AG08396 (cell line): Measurements from ENCODE around the gene SFXN3.

ENCODE experiments used
- DNase-seq: peaks from one replicate; pipeline ENCODE4 v3.0.0; 2012; ENCODE audit warnings: low spot score, mixed read lengths

Gene SFXN3

DNA sequence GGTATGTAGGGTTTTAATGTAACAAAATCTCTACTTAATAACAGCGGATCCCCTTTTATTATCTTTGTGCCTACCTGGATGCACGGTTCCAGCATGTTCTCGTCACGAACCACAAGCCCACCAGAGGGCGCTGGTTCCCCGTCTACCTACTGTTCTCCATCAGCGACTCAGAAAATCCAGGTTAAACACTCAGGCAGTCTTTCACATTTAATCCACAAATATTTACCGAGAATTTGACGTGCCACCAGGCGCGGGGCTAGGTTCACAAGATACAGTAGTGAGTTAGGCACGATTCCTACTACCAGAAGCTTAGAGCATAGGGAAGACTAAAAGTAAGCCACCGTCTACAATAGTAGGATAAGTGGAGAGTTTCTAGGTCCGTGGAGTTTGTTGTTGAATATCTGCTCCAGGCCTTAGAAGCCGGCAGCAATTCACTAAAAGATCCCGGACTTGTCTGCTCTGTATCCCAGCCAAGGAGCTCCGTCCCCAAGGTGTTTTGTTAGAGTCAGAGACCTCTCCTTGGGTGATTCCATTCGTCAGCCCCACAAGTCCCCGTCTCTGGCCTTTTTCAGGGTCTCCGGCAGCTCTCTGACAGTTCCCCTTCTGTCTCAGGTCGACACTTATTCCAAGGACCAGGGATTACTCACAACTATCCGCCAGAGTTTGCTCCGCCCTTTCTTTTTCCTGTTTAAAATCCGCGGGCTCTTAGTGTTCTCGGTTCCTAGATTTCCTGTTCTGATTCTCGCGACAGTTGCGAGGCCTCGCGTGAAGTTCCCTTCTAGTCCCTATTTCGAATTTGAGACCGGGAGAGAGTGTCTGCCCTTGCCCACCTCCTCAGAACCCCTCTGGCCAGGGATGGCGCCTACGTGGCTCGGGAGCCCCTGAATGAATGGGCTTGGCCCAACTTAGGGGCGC, 29.3 kb downstream of the SFXN3 start:
- peak; percentile 92 for DNase-seq

DNA sequence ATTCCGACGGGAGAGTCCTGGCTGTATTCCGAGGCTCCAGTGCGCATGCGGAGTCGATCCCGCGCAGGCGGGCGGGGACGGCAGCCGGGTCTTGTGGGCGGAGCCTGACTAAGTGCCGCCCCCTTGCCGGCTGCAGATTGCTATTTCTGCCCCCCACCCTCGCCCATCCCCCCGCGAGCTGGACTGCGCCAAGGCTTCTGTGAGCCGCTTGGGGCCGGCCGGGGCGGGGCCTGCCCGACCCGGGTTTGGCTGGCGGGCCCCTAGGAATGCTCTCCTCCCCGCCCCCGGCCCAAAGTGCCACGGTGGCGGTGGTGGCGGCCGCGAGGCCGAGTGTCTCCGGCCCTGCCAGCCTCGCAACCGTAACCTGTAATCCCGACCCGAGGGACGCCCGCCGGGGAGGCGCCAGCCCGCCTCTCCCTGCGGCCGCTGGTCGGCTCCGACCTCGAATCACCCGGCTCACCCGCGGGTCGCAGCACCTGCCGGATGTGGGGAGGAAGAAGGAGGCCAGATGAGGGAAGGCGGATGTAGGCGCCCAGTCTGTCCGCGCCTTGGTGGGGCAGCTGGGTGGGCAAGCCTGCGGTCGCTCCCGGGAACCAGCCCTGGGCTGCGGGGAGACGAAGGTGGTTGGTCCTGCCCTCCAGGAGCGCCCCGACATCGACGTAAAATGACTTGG, 30.1 kb downstream of the SFXN3 start:
- peak; percentile 99 for DNase-seq

- peak; percentile 71 for DNase-seq
Measured at GRCh38 chr10:101061624-101062231, 30.7 kb downstream of the SFXN3 start, which contains the start of gene KAZALD1. KAZALD1 (plus strand) TSS chr10:101061989; CDS start chr10:101062593, 604 bp downstream.

GRCh38 chr10:101062232-101063049, 31.4 kb downstream of the SFXN3 start:
- peak; percentile 75 for DNase-seq

GRCh38 chr10:101063050-101063525, 32.1 kb downstream of the SFXN3 start:
- no peak for DNase-seq

DNA sequence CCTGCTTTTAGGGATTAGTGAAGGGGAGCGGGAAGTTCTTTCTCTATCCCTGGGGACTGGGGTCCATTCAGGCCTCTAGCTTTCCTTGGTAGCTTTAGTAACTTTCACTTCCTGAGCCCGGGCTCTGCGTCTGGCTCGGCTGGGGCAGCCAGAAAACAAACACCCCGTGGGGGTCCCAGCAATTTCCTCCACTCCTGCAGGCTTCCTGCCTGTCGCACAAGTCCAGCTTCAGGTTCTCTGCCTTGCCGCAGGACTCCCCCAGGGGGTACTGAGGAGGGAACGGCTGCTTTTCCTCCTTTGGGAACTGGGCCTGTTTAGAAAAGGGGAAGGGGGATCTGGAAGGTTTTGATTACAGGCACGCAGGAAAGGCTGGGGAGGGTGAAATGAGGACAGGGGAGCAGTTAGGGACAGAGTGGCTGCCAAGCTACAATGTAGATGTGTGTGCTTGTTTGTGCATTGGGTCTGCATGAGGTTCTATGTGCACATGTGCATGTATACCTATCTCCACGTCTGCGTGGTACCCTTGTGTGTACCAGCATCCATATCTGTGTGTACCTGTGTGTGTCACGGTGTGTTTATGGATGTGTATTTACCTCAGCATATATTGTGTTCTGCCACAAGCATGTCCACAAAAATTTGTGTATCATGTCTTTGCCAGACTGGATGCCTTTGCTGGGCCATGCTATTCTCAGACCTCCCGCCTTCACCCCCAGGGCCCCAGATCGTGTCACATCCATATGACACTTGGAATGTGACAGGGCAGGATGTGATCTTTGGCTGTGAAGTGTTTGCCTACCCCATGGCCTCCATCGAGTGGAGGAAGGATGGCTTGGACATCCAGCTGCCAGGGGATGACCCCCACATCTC, 32.7 kb downstream of the SFXN3 start:
- DNase-seq, result no peak

GRCh38 chr10:101064415-101065030, 33.5 kb downstream of the SFXN3 start:
- no peak for DNase-seq

GRCh38 chr10:101065481-101066145, 34.6 kb downstream of the SFXN3 start:
- DNase-seq, result no peak

DNA sequence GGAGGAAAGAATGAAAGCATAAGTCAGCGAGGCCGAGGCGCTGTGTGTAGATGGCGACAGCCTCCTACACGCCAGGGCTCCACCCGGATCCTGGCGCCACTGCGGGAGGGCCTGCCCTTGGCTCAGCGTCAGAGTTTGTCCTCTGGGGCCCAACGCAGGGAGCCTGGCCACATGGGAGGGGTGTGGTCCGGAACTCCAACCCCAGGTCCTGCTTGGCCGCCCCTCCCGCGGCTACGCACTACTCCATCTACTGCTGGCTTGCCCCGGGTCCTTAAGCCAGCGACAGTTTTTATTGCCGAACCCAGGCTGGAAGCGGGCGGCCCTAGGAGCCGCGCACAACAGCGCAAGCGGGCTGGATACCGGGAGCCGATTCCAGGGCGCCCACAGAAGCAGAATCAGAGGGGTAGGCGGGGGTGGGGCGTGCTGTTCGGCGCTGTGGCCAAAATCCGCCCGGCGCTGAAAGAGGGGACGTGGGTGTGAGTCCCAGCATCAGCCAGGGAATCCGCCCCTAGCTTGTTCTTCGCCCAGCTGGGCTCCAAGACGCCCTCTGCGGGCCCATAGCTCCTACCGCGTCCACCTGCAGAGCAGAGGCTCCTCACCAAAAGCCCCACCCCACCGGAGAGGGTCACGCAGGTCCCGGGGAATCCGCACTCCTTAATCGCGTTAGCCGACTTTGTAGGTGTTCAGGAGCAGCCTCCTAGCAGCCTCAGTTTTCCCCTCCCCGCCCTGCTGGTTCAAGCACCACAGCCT, 35.3 kb downstream of the SFXN3 start:
- DNase-seq, result peak; percentile 77

- DNase-seq, result no peak
Measured at GRCh38 chr10:101066896-101067355, 35.9 kb downstream of the SFXN3 start.

DNA sequence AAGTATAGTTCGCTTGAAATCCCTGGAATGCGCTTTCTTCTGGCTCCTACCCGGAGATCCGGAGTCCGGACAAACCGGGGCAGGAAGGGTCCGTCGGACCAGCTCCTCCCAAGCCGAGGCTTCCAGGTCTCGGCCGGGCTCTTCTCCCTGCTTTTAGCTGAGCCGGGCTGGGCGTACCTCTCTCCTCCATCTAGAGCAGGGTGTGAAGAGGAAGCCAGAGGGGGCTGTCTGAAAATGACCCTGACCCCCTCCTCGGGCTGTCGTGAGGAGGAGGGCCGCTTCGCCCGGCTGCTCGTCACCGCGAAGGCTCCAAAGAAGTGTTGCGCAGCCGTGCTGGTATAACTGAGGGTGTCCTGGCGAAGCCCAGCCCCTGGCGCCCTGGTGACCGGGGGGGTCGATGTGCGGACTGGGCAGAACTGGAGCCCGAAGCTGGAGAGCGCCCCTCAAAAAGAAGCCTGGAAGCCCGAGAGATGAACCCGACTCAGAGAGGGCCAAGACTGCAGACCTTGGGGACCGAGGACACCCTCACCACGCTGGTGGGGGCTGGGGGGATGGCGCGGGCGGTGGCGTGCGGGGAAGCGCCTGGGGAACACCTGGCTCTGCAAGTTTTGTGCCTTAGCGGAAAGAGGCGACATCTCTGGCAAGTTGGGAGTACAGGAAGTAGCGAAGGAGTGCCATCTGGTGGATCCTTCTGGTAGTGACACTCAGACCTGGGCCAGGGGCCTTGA, 36.5 kb downstream of the SFXN3 start:
- peak; percentile 82 for DNase-seq

DNA sequence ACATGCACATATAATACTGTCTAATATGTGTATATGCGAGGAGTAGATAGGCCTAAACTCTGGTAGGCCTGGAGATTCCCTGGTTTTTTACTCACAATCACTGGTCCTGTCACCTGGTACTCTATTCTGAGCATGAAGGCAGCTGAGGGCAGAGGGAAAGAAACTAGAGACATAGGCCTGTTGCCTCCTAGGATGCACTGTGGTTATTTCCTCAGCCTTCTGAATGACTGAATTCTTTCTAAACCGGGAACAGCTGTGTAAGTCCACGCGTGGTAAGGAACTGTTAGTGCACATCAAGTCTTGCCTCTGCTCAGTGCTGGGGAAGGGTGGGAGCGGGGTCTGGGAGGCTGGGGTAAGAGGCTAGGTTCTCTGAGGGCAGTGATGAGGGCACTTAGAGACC, 38.4 kb downstream of the SFXN3 start:
- DNase-seq, result no peak

DNA sequence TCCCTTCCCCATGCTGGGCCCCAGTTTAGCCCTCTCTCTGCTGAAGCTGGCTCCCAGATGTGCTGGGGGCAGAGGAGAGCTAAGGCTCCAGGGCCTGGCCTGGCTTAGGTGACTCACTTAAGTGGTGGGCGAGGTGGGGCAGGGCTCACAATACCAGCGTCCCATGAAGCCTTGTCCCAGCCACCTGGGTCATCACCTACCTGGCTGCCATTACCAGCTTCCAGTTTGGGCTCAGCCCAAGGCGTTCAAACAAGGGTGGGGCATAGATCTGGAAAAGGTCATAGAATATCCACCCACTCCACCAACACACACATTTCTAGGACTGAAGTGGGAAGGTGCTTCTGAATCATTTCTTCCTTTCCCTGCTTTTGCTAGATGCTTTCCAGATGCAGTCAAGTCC, 39.1 kb downstream of the SFXN3 start:
- DNase-seq, result no peak

GRCh38 chr10:101071267-101071884, 40.3 kb downstream of the SFXN3 start:
- DNase-seq, result no peak

GRCh38 chr10:101071885-101072433, 40.9 kb downstream of the SFXN3 start:
- no peak for DNase-seq

- no peak for DNase-seq
Measured at GRCh38 chr10:101072923-101073322, 41.9 kb downstream of the SFXN3 start.

- DNase-seq, result no peak
Measured at GRCh38 chr10:101073631-101074030, 42.6 kb downstream of the SFXN3 start.
